GM13977 (cell line): ENCODE results near the gene GPC5.
A peak's percentile ranks its signal among the peaks of the same experiment; 100 is the strongest.

Experiments used
- DNase-seq: peaks from one replicate; pipeline ENCODE4 v3.0.0; 2012; ENCODE audit warnings: low spot score
- in situ Hi-C: fragments of 300-500 bp; cut with MboI; formaldehyde crosslinking; loops from one replicate; pipeline ENCODE4 v1.12.0; 2022; ENCODE audit warnings: low sequenced_read_pairs, low pct_unique_long_range_greater_than_20kb, mixed read lengths, inconsistent platforms; ENCODE audit not compliant: unreplicated experiment
- TF ChIP-seq, protein P1 (sequence below): IDR thresholded peaks from 2 replicates; pipeline ENCODE4 v1.5.1; 2012; ENCODE audit warnings: mild to moderate bottlenecking, control low read depth; ENCODE audit not compliant: insufficient read depth; ENCODE audit errors: extremely low read depth, missing control alignments

GPC5 gene

DNA sequence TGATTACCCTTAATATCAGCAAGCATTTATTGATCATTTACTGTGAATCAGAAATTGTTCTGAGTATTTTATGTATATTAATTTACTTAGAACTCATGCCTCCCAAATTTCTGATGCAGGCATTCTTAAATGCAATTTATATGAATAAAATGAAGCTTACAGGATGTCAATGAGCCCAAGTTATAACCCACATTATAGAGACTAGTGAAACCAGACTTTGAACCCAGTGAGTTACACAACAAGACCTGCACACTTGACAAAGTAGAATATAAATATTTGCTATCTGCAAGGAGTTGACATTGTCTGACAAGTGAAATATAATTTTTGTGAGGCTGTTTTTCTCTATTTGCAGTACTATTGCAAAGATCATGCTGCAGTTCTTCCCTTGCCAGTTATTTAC lies 656.0 kb downstream of the GPC5 start:
- in situ Hi-C loops = no loop called here
- TF ChIP-seq, protein P1, sequence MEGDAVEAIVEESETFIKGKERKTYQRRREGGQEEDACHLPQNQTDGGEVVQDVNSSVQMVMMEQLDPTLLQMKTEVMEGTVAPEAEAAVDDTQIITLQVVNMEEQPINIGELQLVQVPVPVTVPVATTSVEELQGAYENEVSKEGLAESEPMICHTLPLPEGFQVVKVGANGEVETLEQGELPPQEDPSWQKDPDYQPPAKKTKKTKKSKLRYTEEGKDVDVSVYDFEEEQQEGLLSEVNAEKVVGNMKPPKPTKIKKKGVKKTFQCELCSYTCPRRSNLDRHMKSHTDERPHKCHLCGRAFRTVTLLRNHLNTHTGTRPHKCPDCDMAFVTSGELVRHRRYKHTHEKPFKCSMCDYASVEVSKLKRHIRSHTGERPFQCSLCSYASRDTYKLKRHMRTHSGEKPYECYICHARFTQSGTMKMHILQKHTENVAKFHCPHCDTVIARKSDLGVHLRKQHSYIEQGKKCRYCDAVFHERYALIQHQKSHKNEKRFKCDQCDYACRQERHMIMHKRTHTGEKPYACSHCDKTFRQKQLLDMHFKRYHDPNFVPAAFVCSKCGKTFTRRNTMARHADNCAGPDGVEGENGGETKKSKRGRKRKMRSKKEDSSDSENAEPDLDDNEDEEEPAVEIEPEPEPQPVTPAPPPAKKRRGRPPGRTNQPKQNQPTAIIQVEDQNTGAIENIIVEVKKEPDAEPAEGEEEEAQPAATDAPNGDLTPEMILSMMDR = no peak
- DNase-seq = no peak

DNA sequence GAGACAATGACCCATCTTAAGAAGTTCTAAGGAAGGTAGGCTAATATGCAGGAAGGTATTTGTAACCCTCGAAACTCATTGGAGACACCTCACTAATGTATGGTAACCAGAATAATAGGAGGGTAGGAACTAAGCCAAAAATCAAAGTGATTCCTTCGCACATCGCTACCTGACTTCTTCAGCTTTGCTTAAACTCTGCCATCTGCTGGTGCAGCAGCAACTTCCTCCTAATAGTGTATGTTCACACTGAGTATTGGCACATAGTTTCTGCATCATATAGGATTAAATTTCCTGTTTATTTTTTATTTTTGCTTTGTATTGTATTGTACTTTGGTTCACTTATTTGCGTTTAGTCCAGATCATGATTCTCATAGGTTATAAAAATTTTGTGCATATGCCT lies 676.2 kb downstream of the GPC5 start:
- DNase-seq = peak; percentile 10
- TF ChIP-seq, protein P1 = peak; percentile 52
- in situ Hi-C loops = no loop called here

DNA sequence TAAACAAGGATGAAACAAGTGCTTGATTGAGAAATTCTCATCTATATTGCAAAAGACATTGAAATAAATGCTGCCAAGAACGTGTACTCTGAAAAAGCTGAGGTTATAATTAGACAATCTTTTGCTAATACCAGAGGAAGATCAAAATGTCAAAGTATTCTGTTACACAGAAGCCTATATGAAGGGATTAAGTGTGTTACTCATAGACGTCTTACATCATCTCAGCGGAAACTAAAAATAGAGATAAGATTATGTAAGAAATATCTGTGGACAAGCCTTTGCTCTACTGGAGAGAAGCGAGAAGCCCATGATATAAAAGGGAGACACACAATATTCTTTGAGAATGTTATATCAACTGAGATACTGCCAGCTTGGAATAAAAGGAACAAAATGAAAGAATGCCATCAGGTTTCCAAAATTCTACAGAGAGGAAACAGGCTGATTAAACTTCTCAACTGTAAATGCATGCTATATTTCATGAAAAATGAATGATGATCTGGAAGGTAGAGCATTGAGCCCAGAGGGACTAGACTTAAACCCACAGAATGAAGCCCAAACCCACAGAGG lies 699.0 kb downstream of the GPC5 start:
- in situ Hi-C loops = no loop called here
- TF ChIP-seq, protein P1 = no peak
- DNase-seq = no peak

DNA sequence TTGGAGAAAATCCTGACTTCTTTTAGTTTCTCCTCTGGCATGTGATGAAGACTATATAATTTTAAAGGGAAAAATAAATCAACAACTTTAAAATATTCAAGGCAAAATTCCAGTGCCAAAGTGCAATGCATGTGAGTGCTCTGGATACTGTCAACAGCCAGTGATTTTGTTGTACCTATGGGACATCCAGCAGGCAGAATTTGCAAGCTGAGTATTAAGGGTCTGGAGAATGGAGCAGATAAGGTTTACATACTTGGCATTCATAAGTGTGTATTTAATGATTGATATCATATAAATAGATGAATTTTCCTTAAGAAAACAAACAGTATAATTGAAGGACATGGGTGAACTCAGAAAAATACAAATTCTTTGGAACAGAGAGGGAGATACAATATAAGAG lies 703.4 kb downstream of the GPC5 start:
- TF ChIP-seq, protein P1 = no peak
- DNase-seq = no peak
- in situ Hi-C loops = no loop called here

DNA sequence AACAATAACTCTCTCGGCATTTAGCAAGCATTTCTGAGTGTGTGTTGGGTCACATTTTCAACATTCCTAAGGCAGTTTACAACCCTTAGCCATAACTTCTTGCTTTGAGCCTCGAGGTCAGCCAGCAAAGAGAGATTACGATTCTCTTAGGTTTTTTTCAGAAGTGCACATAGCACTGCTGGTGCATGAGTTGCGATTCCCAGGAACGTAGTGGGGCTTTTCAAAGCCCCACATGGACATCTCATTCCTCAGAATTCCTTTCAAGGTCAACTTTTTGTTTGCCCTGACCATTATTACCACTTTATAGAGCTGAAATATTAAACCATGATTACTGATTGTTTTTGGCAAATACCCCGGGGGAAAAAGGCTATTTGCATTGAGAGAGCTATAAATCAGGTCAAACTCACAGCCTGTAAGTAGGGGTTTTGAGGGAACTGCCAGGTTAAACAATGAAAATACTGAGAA lies 705.3 kb downstream of the GPC5 start:
- TF ChIP-seq, protein P1 = no peak
- no peak for DNase-seq
- in situ Hi-C loops = no loop called here

DNA sequence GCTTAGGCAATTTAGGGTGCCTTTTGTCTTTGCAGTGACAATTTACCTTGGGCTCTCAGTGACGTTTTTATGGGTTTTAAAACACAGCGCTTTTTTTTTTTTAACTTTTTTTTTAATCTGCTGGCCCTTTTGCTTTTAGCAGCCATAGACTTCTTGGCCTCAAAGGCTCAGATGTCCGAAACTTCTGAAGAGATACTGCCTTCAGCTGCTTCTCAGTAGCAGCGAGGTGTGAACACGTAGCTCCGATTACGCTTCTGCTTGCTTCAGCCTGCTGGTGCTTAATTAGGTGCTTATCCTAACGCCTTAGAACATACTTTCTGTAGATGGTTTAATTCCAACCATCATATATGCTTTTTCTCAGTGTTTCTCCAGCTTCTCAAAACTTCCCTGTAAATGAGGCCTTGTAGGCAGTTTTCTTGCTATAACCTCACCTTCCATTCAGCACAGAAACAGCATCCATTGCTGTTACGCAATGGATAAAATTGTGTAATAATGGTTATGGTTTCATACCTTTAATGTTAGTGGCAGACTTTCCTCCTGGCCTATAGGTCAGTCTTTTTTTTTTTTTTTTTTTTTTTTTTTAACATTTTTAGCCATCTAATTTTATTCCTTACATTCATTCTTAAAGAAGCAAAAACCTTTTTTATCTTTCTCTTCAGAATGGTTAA lies 723.9 kb downstream of the GPC5 start:
- DNase-seq = no peak
- TF ChIP-seq, protein P1 = no peak
- in situ Hi-C loops = no loop called here
